Spleen (tissue), 11 donors: Measurements from ENCODE around the gene SLAMF1. TPM values are rescaled to one million over a fixed set of nuclear protein-coding genes. Genes with fewer than 3 reads are reported as not detected.

Experiments used
- DNase-seq: peaks from one replicate; pipeline ENCODE4 v3.0.0-alpha.2; 2020
- H3K27ac ChIP-seq, 8 donors: fragments of 200-600 bp; sonication (generic) in 7 of 8; 1 replicate in 4 of 8; 2 replicates in 4 of 8; pipeline versions ENCODE4 v1.5.0 to v1.8.0; 2016 to 2021; ENCODE audit warnings: inconsistent platforms in 4 of 8, mild to moderate bottlenecking in 4 of 8, moderate library complexity in 1 of 8
- H3K27me3 ChIP-seq, 7 donors: fragments of 200-600 bp; sonication (generic) in 6 of 7; replicated peaks in 1 of 7; 1 replicate in 4 of 7; 2 replicates in 3 of 7; pipeline versions ENCODE4 v1.5.0 to v1.8.0; 2016 to 2021; ENCODE audit warnings: inconsistent platforms in 3 of 7, mild to moderate bottlenecking in 1 of 7
- H3K36me3 ChIP-seq, 6 donors: fragments of 200-600 bp; sonication (generic) in 5 of 6; 1 replicate in 4 of 6; 2 replicates in 2 of 6; pipeline versions ENCODE4 v1.5.0 to v1.8.0; 2016 to 2021; ENCODE audit warnings: inconsistent platforms in 2 of 6
- H3K4me1 ChIP-seq, 6 donors: fragments of 200-600 bp; sonication (generic) in 5 of 6; 1 replicate in 3 of 6; 2 replicates in 3 of 6; pipeline versions ENCODE4 v1.5.0 to v1.8.0; 2016 to 2021; ENCODE audit warnings: inconsistent platforms in 3 of 6
- H3K4me3 ChIP-seq, 8 donors: fragments of 200-600 bp; sonication (generic) in 7 of 8; 1 replicate in 4 of 8; 2 replicates in 4 of 8; pipeline versions ENCODE4 v1.5.0 to v1.8.0; 2016 to 2021; ENCODE audit warnings: inconsistent platforms in 4 of 8, mild to moderate bottlenecking in 4 of 8, moderate library complexity in 2 of 8
- H3K9me3 ChIP-seq, 8 donors: fragments of 200-600 bp; sonication (generic) in 7 of 8; 1 replicate in 4 of 8; 2 replicates in 4 of 8; pipeline versions ENCODE4 v1.5.0 to v1.8.0; 2016 to 2021; ENCODE audit warnings: inconsistent platforms in 4 of 8
- POLR2A ChIP-seq, 3 donors: fragments of 450-650 bp; IDR thresholded peaks; one replicate each; pipeline ENCODE4 v1.5.1; 2017; ENCODE audit warnings: antibody characterized with exemption in 3 of 3, mild to moderate bottlenecking in 1 of 3
- POLR2AphosphoS5 ChIP-seq, 3 donors: sonication (generic); formaldehyde crosslinking; IDR thresholded peaks; one replicate each; pipeline ENCODE4 v1.5.1; 2017; ENCODE audit warnings: antibody characterized with exemption in 3 of 3
- WGBS, 5 donors: extraction: QIAGEN DNeasy Blood & Tissue Kit in 3 of 5; methylation state at CpG; one replicate each; pipeline versions ENCODE4 v1.1.5 to v1.1.7; 2013 to 2018; 5-methylcytosine and 5-hydroxymethylcytosine counted together
- intact Hi-C: fragments of 100-400 bp; cut with DNase I; formaldehyde crosslinking; loops from one replicate; pipeline ENCODE4 v1.15.0; 2023; ENCODE audit warnings: low total_unique reads
- polyA plus RNA-seq, 3 donors: library from polyadenylated mRNA; stranded (reverse); fragments of 200-250 nt; gene quantifications; one replicate each; pipeline ENCODE4 v1.2.1, GENCODE V29; 2013
- total RNA-seq, 7 donors: library from RNA; depleted of rRNA in 3 of 7; stranded (reverse); fragments of >200 nt in 3 of 7; fragmentation: NEBNext Ultra II Directional in 4 of 7; extraction: Animal tissue kit (Norgen Biotek cat#: 25700) in 4 of 7; gene quantifications; one replicate each; pipeline versions ENCODE4 v1.1.0 to v1.2.1, GENCODE V29; 2016 to 2021
- TF ChIP-seq, protein P1 (sequence below), 11 experiments: fragments of 200-600 bp in 7 of 11; fragments of 450-650 bp in 4 of 11; sonication (generic) in 4 of 11; IDR thresholded peaks in 8 of 11; conservative IDR thresholded peaks in 3 of 11; 1 replicate in 7 of 11; 2 replicates in 4 of 11; pipeline versions ENCODE4 v1.4.0 to v1.8.0; 2016 to 2021; ENCODE audit warnings: antibody characterized with exemption in 11 of 11, inconsistent platforms in 4 of 11, mild to moderate bottlenecking in 1 of 11
- donor health status: healthy with polysubstance abuse.
- donor health status: DM: no; HTN: no; CAD: no; lungs with moderate emphysema.
- donor health status: DM: no; HTN: no; CAD: no.
- donor health status: Bipolar disorder and iron deficiency.
- donor health status: healthy.
- donor health status: DM: no; HTN: no; CAD: no.
- donor health status: DM: yes; HTN: yes; CAD: no.

The SLAMF1 gene
- total and polyA plus RNA-seq, 10 donors = 2.8 to 18.3 (median 10.3) TPM

GRCh38 chr1:160672789-160673695 is 26.2 kb upstream of the SLAMF1 start:
- Histone ChIP-seq H3K27me3 (no peaks in the 10 kb centered on the region), H3K36me3 (peaks cover 0 to 21% (median 6%) of the 10 kb centered on the region in 6 donors), H3K4me3 (peak overlapping the region in 1 of 8 donors; percentile 21), H3K4me1 (peaks cover 36 to 66% (median 50%) of the 10 kb centered on the region in 6 donors), H3K27ac (peak overlapping the region; percentile 7 to 81 (median 48)), H3K9me3 (peaks cover 0 to 16% (median 12%) of the 10 kb centered on the region in 8 donors)
- whole genome bisulfite sequencing, 5 donors = 40 to 55% (median 50%) methylated on average over 6 of the region's 6 CpGs
- intact Hi-C loops = loop anchor here (10.0 kb wide), 1 partner anchor 58 kb away; no protein-coding TSS in a partner anchor
- DNase-seq = no peak
- TF ChIP-seq POLR2A (IDR thresholded peaks at IDR 0.05) (no peak), POLR2AphosphoS5 (IDR thresholded peaks at IDR 0.05) (no peak)
- TF ChIP-seq, protein P1, sequence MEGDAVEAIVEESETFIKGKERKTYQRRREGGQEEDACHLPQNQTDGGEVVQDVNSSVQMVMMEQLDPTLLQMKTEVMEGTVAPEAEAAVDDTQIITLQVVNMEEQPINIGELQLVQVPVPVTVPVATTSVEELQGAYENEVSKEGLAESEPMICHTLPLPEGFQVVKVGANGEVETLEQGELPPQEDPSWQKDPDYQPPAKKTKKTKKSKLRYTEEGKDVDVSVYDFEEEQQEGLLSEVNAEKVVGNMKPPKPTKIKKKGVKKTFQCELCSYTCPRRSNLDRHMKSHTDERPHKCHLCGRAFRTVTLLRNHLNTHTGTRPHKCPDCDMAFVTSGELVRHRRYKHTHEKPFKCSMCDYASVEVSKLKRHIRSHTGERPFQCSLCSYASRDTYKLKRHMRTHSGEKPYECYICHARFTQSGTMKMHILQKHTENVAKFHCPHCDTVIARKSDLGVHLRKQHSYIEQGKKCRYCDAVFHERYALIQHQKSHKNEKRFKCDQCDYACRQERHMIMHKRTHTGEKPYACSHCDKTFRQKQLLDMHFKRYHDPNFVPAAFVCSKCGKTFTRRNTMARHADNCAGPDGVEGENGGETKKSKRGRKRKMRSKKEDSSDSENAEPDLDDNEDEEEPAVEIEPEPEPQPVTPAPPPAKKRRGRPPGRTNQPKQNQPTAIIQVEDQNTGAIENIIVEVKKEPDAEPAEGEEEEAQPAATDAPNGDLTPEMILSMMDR (IDR thresholded peaks at IDR 0.05 in 8 of 11, conservative IDR thresholded peaks at IDR 0.05 in 3 of 11) = no peak

GRCh38 chr1:160671603-160672517 is 25.0 kb upstream of the SLAMF1 start:
- peaks cover 0 to 16% (median 12%) of the 10 kb centered on the region in 8 donors for H3K9me3 ChIP-seq
- no peaks in the 10 kb centered on the region for H3K27me3 ChIP-seq
- intact Hi-C loops = loop anchor here (10.0 kb wide), 1 partner anchor 57 kb away; no protein-coding TSS in a partner anchor
- H3K27ac ChIP-seq = peak overlapping the region; percentile 6 to 81 (median 48)
- peaks cover 0 to 9% (median 0%) of the 10 kb centered on the region in 6 donors for H3K36me3 ChIP-seq
- H3K4me1 ChIP-seq = peaks cover 36 to 71% (median 56%) of the 10 kb centered on the region in 6 donors
- TF ChIP-seq, protein P1 (IDR thresholded peaks at IDR 0.05 in 8 of 11, conservative IDR thresholded peaks at IDR 0.05 in 3 of 11) = no peak
- TF ChIP-seq POLR2AphosphoS5 (IDR thresholded peaks at IDR 0.05) (no peak), POLR2A (IDR thresholded peaks at IDR 0.05) (no peak)
- no peak overlapping the region for H3K4me3 ChIP-seq
- 66 to 87% (median 83%) methylated on average over 3 of the region's 3 CpGs for WGBS, 5 donors
- no peak for DNase-seq

DNA sequence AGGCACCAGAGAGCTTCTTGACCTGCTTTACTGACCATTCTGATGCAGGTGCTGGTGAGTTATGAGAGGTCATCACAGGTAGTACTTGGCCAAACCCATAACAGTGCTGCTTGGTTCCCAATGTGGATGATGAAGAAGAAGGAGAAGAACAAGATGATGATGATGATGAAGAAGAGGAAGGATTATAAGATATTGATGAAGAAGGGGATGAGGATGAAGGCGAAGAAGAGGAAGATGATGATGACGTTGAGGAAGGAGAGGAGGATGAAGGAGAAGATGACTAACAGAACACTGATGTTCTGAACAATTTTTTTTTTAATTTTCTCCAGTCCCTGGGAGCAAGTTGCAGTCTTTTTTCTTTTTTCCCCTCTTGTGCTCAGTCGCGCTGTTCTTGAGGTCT is 23.9 kb upstream of the SLAMF1 start:
- Histone ChIP-seq H3K9me3 (peaks cover 0 to 16% (median 12%) of the 10 kb centered on the region in 8 donors), H3K4me3 (no peak overlapping the region), H3K36me3 (no peaks in the 10 kb centered on the region), H3K27me3 (no peaks in the 10 kb centered on the region), H3K27ac (no peak overlapping the region), H3K4me1 (peaks cover 48 to 71% (median 62%) of the 10 kb centered on the region in 6 donors)
- WGBS, 5 donors = 89 to 94% (median 90%) methylated on average over 4 of the region's 4 CpGs
- TF ChIP-seq POLR2A (IDR thresholded peaks at IDR 0.05) (no peak), POLR2AphosphoS5 (IDR thresholded peaks at IDR 0.05) (no peak)
- TF ChIP-seq, protein P1 (IDR thresholded peaks at IDR 0.05 in 8 of 11, conservative IDR thresholded peaks at IDR 0.05 in 3 of 11) = no peak
- intact Hi-C loops = loop anchor here (10.0 kb wide), 1 partner anchor 56 kb away; no protein-coding TSS in a partner anchor
- no peak for DNase-seq
